GM19455 (cell line): ENCODE results near the gene TPBGL.

ENCODE experiments used
- ATAC-seq: cut with Tn5 transposase; IDR thresholded peaks from one replicate; pipeline ENCODE4 v1.9.1; 2021; ENCODE audit not compliant: unreplicated experiment

The TPBGL gene, protein sequence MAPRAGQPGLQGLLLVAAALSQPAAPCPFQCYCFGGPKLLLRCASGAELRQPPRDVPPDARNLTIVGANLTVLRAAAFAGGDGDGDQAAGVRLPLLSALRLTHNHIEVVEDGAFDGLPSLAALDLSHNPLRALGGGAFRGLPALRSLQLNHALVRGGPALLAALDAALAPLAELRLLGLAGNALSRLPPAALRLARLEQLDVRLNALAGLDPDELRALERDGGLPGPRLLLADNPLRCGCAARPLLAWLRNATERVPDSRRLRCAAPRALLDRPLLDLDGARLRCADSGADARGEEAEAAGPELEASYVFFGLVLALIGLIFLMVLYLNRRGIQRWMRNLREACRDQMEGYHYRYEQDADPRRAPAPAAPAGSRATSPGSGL

DNA sequence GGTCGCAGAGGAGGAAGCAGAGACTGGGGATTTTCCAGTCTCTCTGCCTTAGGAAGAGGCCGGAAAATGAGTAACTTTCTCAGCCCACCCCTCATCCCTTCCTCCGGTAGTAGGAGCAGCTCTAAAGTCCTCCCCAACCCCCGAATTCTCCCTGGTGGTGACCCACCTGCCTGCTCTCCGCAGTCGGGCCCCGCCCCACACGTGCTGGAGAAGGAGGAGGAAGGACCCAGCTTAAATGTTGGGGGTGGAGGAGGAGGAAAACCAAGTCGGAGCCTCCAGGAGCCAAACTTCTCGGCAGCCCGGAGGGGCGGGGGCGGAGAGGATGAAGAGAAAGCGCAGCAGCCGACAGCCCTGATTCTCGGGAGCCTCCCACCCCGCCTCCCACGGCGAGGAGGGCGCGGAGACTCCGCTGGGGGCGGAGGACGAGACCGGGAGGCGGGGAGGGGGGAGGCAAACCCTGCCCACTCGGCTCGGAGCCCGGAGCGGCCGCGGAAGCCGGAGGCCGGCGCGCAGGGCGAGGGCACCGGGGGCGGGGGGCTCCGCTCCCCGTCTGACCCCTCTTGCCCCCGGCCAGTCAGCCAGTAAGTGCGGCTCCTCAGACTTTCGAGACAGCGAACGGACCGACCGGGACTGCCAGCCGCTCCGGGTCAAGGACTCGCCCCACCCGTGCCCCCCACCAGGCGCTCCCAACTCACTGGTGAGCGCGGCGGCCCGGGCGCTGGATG, at the start of gene TPBGL:
TSS of gene TPBGL (plus strand) at position 464 of the 725 bp plus-strand sequence. CDS start 276 bp downstream, outside the sequence.
- no peak for ATAC-seq

GRCh38 chr11:75191330-75191717, 49.2 kb upstream of the TPBGL start:
- no peak for ATAC-seq

DNA sequence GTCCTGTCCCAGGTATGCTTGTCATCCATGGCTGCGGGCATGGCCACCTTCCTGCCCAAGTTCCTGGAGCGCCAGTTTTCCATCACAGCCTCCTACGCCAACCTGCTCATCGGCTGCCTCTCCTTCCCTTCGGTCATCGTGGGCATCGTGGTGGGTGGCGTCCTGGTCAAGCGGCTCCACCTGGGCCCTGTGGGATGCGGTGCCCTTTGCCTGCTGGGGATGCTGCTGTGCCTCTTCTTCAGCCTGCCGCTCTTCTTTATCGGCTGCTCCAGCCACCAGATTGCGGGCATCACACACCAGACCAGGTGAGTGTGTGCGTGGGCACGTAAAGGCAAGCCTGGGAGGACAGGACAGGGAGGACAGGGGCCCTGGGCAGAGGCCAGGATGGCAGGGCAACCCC, 47.3 kb upstream of the TPBGL start:
- no peak for ATAC-seq

DNA sequence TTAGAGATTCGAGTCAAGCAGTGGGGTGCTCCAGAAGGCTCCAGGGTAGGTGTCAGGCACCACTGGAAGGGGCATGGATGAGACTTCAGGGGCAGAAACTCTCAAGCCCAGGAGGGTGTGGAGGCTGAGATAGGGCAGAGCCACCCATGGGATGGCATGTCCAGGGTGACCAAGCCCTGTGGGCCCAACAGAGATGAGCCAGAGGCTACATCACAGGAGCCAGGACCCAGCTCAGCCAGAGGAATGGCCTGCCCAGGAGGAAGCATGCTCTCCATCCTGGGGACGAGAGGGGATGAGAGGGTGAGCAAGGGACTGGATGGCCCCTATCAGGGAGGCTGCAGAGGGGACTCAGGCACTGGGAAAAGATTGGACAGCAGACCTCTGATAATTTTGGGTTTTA, 46.9 kb upstream of the TPBGL start:
- no peak for ATAC-seq

DNA sequence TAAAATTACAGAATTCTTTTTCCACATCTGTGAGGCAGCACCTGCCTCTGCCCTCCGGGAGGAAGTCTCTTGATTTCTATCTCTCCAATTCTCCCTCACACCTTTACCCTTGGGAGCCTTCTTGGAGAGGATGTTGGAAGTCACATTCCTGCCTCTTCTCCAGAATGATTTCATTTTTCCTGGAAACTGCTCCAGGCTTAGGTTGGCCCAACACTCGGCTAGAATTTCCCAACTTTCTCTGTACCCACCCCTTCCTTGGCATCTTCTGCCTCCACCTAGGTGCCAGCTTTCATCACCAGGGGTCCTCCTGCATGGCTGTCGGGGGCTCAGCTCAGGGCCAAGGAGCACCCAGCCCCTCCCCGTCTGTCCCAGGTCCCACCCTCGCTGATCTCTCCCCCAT, 46.4 kb upstream of the TPBGL start:
- ATAC-seq: no peak

DNA sequence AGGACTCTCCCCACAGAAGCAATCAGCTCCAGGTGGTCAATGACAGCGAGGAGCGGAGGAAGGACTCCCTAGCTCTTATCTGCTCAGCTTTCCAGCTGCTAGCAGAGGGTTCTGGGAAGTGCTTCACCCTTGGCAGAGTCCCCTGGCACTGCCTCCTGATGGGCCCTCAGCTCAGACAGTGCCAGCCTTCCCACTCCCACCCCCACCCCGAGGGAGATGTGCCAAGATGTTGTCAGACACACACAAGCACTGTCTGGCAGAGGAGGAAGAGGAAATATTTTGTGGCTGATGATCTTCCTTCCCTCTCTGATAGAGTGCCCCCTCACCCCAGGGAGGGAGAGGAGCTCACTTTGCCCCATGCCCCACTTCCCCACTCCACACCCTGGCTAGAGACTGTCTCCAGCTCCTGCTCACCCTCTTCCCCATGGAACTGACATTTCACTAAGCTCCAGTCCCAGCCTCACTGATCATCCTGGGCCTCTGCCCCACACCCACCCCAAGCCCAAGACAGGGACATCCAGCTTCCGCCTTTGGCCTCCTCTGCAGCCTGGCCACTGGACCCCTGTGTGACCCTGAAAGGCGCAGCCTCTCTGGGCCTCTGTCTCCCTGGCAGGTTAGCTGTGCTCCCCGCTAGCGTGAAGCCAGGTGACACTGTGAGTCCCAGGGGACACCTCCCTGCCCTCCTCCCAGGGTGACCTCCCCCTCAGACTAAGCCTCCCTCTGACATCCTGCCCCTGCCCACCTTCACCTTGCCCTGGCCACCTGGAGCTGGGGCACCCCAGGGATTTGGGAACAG, 45.2 kb upstream of the TPBGL start:
- ATAC-seq: no peak

GRCh38 chr11:75196426-75196825, 44.1 kb upstream of the TPBGL start:
- no peak for ATAC-seq

GRCh38 chr11:75197512-75198277, 42.9 kb upstream of the TPBGL start:
- ATAC-seq: no peak

GRCh38 chr11:75198278-75198973, 42.1 kb upstream of the TPBGL start:
- no peak for ATAC-seq

GRCh38 chr11:75199412-75199955, 41.1 kb upstream of the TPBGL start:
- no peak for ATAC-seq

DNA sequence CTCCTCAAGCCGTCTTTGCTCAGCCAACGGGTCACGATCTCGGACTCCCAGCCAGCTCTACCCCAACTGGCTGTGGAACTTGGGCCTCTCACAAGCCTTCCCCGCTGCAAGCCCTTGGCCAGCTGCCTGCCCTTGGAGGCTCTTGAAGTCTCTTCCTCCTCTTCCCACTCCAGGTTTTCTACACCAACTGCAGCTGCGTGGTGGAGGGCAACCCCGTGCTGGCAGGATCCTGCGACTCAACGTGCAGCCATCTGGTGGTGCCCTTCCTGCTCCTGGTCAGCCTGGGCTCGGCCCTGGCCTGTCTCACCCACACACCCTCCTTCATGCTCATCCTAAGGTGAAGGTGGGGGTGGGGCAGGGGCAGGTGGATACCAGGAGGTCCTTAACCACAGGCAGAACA, 40.5 kb upstream of the TPBGL start:
- ATAC-seq: no peak

DNA sequence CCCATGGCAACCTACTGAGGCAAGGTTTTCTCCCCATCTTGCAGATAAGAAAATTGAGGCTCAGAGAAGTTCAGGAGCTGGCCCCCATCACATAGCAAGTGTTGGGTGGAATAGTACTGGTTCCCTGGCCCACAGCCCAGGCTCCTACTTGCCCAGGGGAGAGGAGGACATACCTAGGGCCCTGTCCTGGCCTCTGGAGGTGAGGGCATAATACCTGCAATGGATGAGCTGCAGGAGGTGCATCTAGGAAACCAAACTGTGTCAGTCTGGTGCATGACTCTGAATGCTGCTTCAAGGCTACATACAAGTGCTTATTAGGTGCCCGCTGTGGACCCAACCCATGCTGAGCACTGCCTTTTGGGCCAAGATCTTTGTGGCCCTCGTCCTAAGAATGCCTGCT, 40.0 kb upstream of the TPBGL start:
- ATAC-seq: no peak

- ATAC-seq: no peak
Observed at GRCh38 chr11:75201771-75202170, 38.8 kb upstream of the TPBGL start.

- no peak for ATAC-seq
Observed at GRCh38 chr11:75202195-75202594, 38.4 kb upstream of the TPBGL start.

- ATAC-seq: no peak
Observed at GRCh38 chr11:75203138-75203537, 37.4 kb upstream of the TPBGL start.

- no peak for ATAC-seq
Observed at GRCh38 chr11:75203641-75204011, 36.9 kb upstream of the TPBGL start.

- ATAC-seq: no peak
Observed at GRCh38 chr11:75204012-75204674, 36.4 kb upstream of the TPBGL start.

DNA sequence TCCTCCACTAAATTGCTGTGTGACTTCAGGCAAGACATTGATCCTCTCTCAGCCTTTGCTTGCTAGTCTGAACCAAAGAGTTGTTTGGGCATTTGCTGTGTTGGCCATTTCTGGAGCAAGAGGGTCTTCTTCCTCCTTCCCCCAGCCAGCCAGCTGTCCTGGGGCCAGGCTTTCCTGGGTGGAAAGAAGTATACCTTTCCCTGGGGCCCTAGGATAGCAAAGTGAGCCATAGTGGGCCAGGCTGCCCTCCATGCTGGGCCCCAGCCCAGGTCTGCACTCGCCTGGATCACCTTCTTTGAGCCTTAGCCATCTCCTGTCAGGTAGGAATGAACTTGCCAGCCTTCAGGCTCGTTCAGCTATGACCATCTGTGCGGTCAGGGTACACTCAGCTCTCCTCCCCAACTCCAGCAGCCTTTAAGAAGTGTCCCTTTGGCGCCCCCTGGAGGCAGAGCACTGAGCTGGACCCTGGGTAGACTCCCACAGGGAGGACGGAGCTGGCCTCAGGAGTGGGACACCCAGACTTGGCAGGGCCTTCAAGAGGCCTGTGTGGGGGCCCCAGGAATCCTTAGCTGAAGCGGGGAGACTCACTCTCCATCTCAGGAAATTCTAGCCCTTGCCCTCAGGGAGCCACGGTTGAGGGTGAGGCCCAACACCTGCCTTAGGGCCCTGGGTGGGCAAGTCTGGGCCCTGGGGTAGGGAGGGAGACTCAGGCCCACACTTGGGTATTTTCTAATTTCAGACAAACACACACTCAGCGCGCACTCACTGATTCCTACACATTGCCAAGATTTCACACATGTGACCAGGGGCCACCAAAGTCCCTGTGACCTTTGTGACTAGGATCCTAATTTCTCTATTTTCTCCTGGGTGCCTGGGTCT, 35.6 kb upstream of the TPBGL start:
- ATAC-seq: no peak
